Activated CD4-positive, CD25-positive, alpha-beta regulatory T cell treated with anti-CD3 and anti-CD28 coated beads, Interleukin-2, amount 50 U/mL, for 16 hours (primary cell): ENCODE data around the gene TOM1L2.

Experiments used
- DNase-seq: peaks from one replicate; pipeline ENCODE4 v3.0.0-alpha.2; 2020; ENCODE audit warnings: low read depth, low spot score

The TOM1L2 gene

GRCh38 chr17:17899486-17899885 lies 72.7 kb downstream of the TOM1L2 start:
- no peak for DNase-seq

DNA sequence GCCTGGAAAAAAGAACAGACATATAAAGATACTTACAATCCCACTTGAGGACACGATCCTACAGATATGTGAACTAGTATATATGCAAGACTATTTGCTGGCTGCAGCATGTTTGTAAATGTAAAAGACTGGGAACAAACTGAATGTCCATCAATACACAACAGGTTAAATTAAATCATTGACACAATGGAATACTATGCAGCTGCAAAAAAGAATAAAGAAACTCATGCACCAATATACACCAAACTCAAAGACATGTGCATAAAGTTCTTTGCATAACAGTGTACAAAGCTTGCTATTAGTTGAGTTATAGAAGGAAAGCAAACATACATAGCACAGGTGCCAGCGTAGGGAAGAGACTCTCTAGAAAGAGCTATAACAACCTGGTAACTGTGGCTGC lies 73.5 kb downstream of the TOM1L2 start:
- DNase-seq = no peak

GRCh38 chr17:17897442-17897841 lies 74.8 kb downstream of the TOM1L2 start:
- DNase-seq = no peak

- no peak for DNase-seq
Observed at GRCh38 chr17:17896746-17897145, 75.5 kb downstream of the TOM1L2 start.

DNA sequence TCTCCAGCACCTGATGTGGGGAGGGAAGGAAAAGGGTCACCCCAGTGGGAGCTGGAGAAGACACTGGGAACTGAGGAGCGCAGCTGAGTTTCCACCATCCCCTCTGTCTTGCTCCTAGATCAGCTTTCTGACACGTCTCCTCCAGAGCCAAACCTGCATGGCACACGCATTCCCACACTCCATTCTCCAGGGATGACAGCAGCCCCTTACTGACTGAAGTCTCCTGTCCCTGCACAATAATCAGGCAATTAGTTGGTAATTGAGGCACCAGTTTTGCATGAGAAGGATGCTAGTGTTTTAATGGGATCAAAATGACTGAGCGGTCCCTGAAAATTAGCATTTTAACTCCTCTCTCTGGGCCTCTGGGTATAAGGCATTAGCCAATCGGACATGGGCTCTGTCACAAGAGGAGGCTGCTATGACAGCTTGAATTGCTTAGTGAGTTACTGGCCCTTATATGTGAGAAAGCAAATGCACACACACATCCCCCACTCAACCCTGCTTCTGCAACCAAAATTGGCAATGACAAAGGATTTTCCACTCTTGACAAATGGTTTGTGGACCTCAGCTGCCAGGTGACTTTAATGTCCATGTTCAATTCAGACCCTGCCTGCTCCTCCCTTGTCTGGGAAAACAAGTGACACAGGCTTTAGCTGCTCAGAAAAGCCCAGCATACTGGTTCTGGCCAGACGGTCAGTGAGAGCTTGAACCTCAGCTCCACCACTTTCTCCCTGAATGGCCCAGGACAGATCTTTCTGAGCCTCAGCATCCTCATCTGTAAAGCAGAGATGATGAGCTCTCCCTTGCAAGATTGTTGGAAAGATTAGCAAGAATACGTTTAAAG lies 78.2 kb downstream of the TOM1L2 start:
- no peak for DNase-seq

- no peak for DNase-seq
Observed at GRCh38 chr17:17892731-17893130, 79.5 kb downstream of the TOM1L2 start.

- DNase-seq = no peak
Observed at GRCh38 chr17:17892009-17892408, 80.2 kb downstream of the TOM1L2 start.

- no peak for DNase-seq
Observed at GRCh38 chr17:17890773-17891759, 81.1 kb downstream of the TOM1L2 start.

- DNase-seq = no peak
Observed at GRCh38 chr17:17889922-17890321, 82.3 kb downstream of the TOM1L2 start.

DNA sequence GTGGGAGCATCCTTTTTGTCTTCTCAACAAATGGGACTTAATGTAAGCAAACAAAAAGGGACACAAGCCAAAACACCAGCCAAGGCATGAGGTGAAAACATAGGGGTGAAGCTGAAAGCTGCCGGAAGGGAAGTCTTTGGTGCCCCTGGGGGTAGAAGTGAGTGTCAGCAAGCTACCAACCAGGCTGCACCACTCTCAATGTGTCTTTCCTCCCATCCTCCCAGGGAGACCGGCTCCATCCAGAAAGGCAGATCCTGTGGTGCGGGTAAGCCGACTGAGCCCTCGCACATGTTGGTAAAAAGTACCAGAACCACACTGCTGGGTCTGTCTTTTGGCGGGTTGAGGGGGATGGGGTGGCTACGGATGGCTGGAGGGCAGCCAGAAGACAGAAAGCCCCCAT lies 83.4 kb downstream of the TOM1L2 start:
- DNase-seq = no peak

DNA sequence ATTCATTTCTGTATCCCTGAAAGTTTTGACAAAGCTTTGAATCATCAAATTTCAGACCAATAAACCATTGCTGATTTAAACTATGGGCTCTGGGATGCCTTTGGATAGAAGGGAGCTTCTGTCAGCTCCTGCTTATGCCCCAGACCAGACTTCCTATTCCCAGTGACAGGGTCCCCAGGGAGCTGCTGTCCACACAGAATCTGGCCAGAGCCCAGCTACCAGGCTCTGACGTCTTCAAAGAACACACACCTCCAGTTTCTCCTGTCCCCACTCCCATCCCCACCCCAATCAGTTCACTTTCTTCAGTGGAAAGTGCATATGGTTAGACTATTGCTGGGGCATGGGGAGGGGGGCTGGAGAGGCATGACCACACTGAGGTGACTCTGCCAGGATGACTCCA lies 83.8 kb downstream of the TOM1L2 start:
- DNase-seq = no peak

- DNase-seq = no peak
Observed at GRCh38 chr17:17887752-17888304, 84.4 kb downstream of the TOM1L2 start.

DNA sequence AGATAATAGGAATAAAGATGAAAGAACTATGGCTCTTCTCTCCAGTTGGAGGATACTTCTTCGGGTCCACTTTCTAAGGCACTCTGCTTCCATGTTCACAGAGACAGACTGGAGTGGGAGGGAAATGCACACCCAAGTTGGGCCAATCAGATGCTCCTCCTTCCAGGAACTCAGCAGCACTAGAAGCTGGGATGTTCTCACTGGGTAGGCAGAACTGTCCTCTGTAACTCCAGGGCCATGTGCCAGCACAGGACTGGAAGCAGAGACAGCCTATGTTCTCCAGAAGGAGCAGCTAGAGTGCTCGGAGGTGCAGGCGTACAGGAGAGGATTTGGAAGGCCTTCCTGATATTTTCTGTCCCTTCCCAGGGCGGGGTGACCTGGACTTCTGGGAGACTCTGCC lies 85.5 kb downstream of the TOM1L2 start:
- DNase-seq = no peak

DNA sequence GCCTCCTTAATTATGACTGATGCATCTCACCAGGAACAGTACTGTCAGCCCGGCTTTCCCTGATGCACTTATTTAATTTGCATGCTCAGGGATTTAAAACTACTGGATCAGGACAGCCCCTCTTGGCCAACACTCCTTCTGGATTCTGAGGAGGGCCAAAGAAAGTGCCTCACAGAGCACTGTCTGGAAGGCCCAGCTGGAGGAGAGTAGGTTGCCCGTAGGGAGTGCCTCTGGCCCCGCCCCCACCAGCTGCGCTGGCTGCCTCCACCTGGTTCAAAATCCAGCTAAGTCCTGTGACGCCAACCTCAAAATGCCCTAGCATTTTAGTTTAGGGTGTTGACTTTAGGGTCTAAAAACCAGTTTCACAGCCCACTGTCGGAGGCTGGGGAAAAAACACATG lies 86.0 kb downstream of the TOM1L2 start:
- no peak for DNase-seq

DNA sequence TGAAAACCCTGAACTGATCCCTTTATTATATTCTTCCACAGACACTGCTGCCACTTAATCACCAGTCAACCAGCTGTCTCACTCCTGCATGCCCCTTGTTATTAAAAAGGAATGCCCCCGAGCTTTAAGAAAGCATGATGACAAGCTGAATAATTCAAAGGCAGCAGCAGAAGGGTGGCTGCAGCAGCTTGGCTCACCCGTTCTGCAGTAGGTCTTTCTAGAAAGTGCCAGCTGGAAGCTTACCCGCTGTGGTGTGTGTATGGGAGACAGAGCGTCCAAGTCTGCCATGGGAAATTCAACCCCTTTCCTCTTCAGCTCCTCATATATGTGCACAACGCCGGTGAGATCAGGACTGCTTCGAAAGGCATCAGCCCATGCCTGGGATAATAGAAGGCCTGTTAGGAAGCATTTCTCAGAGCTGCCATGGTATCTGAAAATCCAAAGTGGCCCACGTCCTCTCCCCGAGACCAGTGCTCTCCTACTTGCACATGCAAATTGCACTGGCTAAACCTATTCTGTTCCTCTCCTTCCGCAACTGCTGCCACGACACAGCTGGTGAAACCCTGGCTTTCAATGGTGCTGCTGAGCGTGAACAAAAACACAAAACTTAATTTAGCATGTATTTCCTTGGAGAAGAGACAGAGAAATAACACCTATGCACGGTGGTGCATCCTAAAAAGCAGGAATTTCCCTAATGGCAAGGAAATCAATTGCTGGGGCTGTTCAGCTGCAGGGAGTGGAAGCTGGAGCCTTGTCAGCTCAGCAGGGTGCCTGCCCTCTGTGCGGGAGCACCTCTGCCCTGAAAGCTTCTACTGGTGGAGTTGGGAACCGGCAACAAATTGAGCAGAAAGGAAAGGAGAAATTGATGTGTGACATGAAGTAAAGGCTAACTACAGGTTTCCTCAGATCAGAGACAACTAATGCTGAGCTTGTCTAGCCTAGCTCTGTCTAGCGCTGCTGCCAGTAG lies 87.5 kb downstream of the TOM1L2 start:
- no peak for DNase-seq

DNA sequence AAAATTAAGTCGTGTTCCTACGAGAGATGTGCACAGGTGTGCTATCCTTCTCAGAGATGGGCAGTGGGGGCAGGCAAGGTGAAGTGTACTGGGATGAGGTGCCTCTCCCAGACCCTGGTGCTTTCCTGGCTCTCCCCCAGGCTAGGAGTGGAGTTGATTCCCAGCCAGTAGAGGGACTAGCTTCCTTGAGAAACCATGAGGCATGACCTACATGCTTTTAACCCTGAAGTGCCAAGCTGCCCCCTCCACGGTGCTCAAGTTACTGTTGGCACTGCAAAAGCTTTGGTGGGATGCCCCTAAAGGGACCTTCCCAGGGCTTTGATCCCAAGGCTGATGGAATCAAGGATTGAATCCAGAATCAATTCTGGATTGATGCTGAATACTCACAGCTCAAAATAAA lies 88.4 kb downstream of the TOM1L2 start:
- no peak for DNase-seq

- no peak for DNase-seq
Observed at GRCh38 chr17:17882082-17882581, 90.1 kb downstream of the TOM1L2 start.

- no peak for DNase-seq
Observed at GRCh38 chr17:17880577-17881196, 91.5 kb downstream of the TOM1L2 start.

GRCh38 chr17:17877529-17878358 lies 94.5 kb downstream of the TOM1L2 start:
- DNase-seq = no peak
